Heart left ventricle (tissue), 16 donors: ENCODE measurements around the gene SCRN1. TPM values are rescaled to one million over a fixed set of nuclear protein-coding genes. Genes with fewer than 3 reads are reported as not detected.

ENCODE experiments used
- ATAC-seq, 4 donors: fragments of 200-7000 bp; cut with Tn5 transposase; one replicate each; pipeline ENCODE4 v1.9.1; 2020 to 2022; ENCODE audit warnings: moderate library complexity in 4 of 4, mild to moderate bottlenecking in 3 of 4, moderate number of reproducible peaks in 1 of 4
- DNase-seq, 5 donors: peaks; one replicate each; pipeline ENCODE4 v3.0.0-alpha.2; 2020
- H3K27ac ChIP-seq, 12 donors: fragments of 200-600 bp; sonication (generic) in 4 of 12; one replicate each; pipeline versions ENCODE4 v1.5.0 to v1.8.0; 2016 to 2022; ENCODE audit warnings: mild to moderate bottlenecking in 2 of 12
- H3K27me3 ChIP-seq, 9 donors: fragments of 200-600 bp; sonication (generic) in 2 of 9; one replicate each; pipeline versions ENCODE4 v1.5.1 to v1.8.0; 2016 to 2022; ENCODE audit warnings: mild to moderate bottlenecking in 3 of 9
- H3K36me3 ChIP-seq, 9 donors: fragments of 200-600 bp; sonication (generic) in 2 of 9; one replicate each; pipeline versions ENCODE4 v1.5.0 to v1.8.0; 2018 to 2022; ENCODE audit warnings: mild to moderate bottlenecking in 2 of 9
- H3K4me1 ChIP-seq, 12 donors: fragments of 200-600 bp; sonication (generic) in 4 of 12; one replicate each; pipeline versions ENCODE4 v1.5.0 to v1.8.0; 2016 to 2022; ENCODE audit warnings: mild to moderate bottlenecking in 3 of 12
- H3K4me3 ChIP-seq, 12 donors: fragments of 200-600 bp; sonication (generic) in 4 of 12; one replicate each; pipeline versions ENCODE4 v1.5.0 to v1.8.0; 2017 to 2022; ENCODE audit warnings: mild to moderate bottlenecking in 9 of 12, moderate library complexity in 4 of 12
- H3K9me3 ChIP-seq, 12 donors: fragments of 200-600 bp; sonication (generic) in 4 of 12; one replicate each; pipeline versions ENCODE4 v1.5.0 to v1.8.0; 2016 to 2022; ENCODE audit warnings: mild to moderate bottlenecking in 1 of 12
- CTCF ChIP-seq, 12 donors: fragments of 200-600 bp; sonication (generic) in 4 of 12; IDR thresholded peaks; one replicate each; pipeline versions ENCODE4 v1.5.0 to v1.8.0; 2018 to 2022; ENCODE audit warnings: antibody characterized with exemption in 12 of 12, mild to moderate bottlenecking in 5 of 12
- POLR2A ChIP-seq, 2 donors: fragments of 450-650 bp; IDR thresholded peaks; one replicate each; pipeline ENCODE4 v1.6.1; 2017; ENCODE audit warnings: antibody characterized with exemption in 2 of 2, mild to moderate bottlenecking in 2 of 2, moderate library complexity in 2 of 2
- WGBS, 4 donors: extraction: QIAGEN DNeasy Blood & Tissue Kit in 2 of 4; methylation state at CpG; one replicate each; pipeline versions ENCODE4 v1.1.5 to v1.1.7; 2013 to 2018; 5-methylcytosine and 5-hydroxymethylcytosine counted together
- intact Hi-C, 10 donors: fragments of 100-400 bp; cut with DNase I; formaldehyde crosslinking; loops; one replicate each; pipeline versions ENCODE4 v1.11.1 to v1.14.2; 2022
- polyA plus RNA-seq, 2 donors: library from polyadenylated mRNA; stranded (reverse); fragments of 200-250 nt; gene quantifications; one replicate each; pipeline ENCODE4 v1.2.3, GENCODE V29; 2013
- total RNA-seq, 9 donors: library from RNA; depleted of rRNA in 2 of 9; stranded (reverse); fragments of >200 nt in 2 of 9; fragmentation: NEBNext Ultra II Directional in 3 of 9; extraction: Animal tissue kit (Norgen Biotek cat#: 25700) in 3 of 9; gene quantifications; one replicate each; pipeline versions ENCODE4 v1.1.0 to v1.2.4, GENCODE V29; 2016 to 2023
- donor health status: ischemic (EF 13 %, LVEDD 7.1; RV severe dilation, severe dysfunction).
- donor health status: healthy with polysubstance abuse.
- donor health status: DM: no; HTN: yes; CAD: no.
- donor health status: DM: no; HTN: no; CAD: no.
- donor health status: ischemic (EF 25% LVEDD 6.9; RV normal size, moderate dysfunction).
- donor health status: ischemic (EF 25% LVEDD 5.7; RV mildly dilated, moderate dysfunction).
- donor health status: healthy.
- donor health status: DM: yes; HTN: yes; CAD: no.
- donor health status: ischemic (EF 35%, LVEDD 5.7; RV mildly dilated, moderate dysfunction).
- donor health status: nonischemic (EF 11% LVEDD 7.7; RV severe dilation, severe dysfunction).
- donor health status: DM: yes; HTN: yes; CAD: no.
- donor health status: PGD.
- donor health status: ischemic (EF 29% LVEDD 5.4; RV normal size, mild dysfunction).
- donor health status: nonischemic (EF 23%, LVEDD 6.1; RV moderate dilation, normal function).

Gene SCRN1
- total and polyA plus RNA-seq, 11 donors: 2.7 to 40.2 (median 20.1) TPM

GRCh38 chr7:30020535-30020934, 30.9 kb upstream of the SCRN1 start:
- no peak for TF ChIP-seq POLR2A (IDR thresholded peaks at IDR 0.05)
- no peak for TF ChIP-seq CTCF (IDR thresholded peaks at IDR 0.05)
- Histone ChIP-seq H3K27me3 (no peaks in the 10 kb centered on the region), H3K4me1 (peaks cover 0 to 16% (median 10%) of the 10 kb centered on the region in 12 donors), H3K27ac (no peak overlapping the region), H3K36me3 (peaks cover 0 to 28% (median 18%) of the 10 kb centered on the region in 9 donors), H3K4me3 (no peak overlapping the region), H3K9me3 (no peaks in the 10 kb centered on the region)
- WGBS, 4 donors: 73 to 88% (median 82%) methylated on average over 1 of the region's 1 CpG
- DNase-seq (no peak), ATAC-seq (no peak)
- intact Hi-C loops: loop anchor here in 1 of 10 donors (10.0 kb wide), 1 partner anchor 264 kb away; the partner anchor contains the start of gene ZNRF2

- H3K36me3 ChIP-seq: peaks cover 0 to 32% (median 20%) of the 10 kb centered on the region in 9 donors
- H3K4me1 ChIP-seq: peaks cover 0 to 11% (median 4%) of the 10 kb centered on the region in 12 donors
- intact Hi-C loops: loop anchor here in 1 of 10 donors (10.0 kb wide), 1 partner anchor 265 kb away; the partner anchor contains the start of gene ZNRF2
- H3K27me3 ChIP-seq: no peaks in the 10 kb centered on the region
- DNase-seq: no peak
- 95 to 99% (median 98%) methylated on average over 1 of the region's 1 CpG for WGBS, 4 donors
- H3K9me3 ChIP-seq: no peaks in the 10 kb centered on the region
- H3K27ac ChIP-seq: no peak overlapping the region
- ATAC-seq: no peak
- TF ChIP-seq CTCF (IDR thresholded peaks at IDR 0.05): no peak
- TF ChIP-seq POLR2A (IDR thresholded peaks at IDR 0.05): no peak
- H3K4me3 ChIP-seq: no peak overlapping the region
These were observed 30.4 kb upstream of the SCRN1 start for GRCh38 chr7:30019960-30020359.

- 90 to 94% (median 92%) methylated on average over 1 of the region's 1 CpG for WGBS, 4 donors
- ATAC-seq (no peak), DNase-seq (no peak)
- no peaks in the 10 kb centered on the region for H3K27me3 ChIP-seq
- no peaks in the 10 kb centered on the region for H3K9me3 ChIP-seq
- H3K4me3 ChIP-seq: no peak overlapping the region
- peaks cover 0 to 38% (median 25%) of the 10 kb centered on the region in 9 donors for H3K36me3 ChIP-seq
- peaks cover 0 to 5% (median 0%) of the 10 kb centered on the region in 12 donors for H3K4me1 ChIP-seq
- intact Hi-C loops: no loop called here
- no peak overlapping the region for H3K27ac ChIP-seq
- TF ChIP-seq CTCF (IDR thresholded peaks at IDR 0.05): no peak
- no peak for TF ChIP-seq POLR2A (IDR thresholded peaks at IDR 0.05)
These were observed 29.8 kb upstream of the SCRN1 start for GRCh38 chr7:30019387-30019786.

- H3K4me1 ChIP-seq: no peaks in the 10 kb centered on the region
- DNase-seq (no peak), ATAC-seq (no peak)
- intact Hi-C loops: no loop called here
- H3K36me3 ChIP-seq: peaks cover 0 to 47% (median 32%) of the 10 kb centered on the region in 9 donors
- no peak for TF ChIP-seq CTCF (IDR thresholded peaks at IDR 0.05)
- TF ChIP-seq POLR2A (IDR thresholded peaks at IDR 0.05): no peak
- H3K27me3 ChIP-seq: no peaks in the 10 kb centered on the region
- no peak overlapping the region for H3K27ac ChIP-seq
- no peaks in the 10 kb centered on the region for H3K9me3 ChIP-seq
- no peak overlapping the region for H3K4me3 ChIP-seq
These were observed 28.9 kb upstream of the SCRN1 start for GRCh38 chr7:30018451-30018850.
